Thymus (tissue), 11 donors: ENCODE data around the gene PTPN20. TPM values are rescaled to one million over a fixed set of nuclear protein-coding genes. Genes with fewer than 3 reads are reported as not detected.

ENCODE experiments used
- DNase-seq, 9 donors: peaks; one replicate each; pipeline ENCODE4 v3.0.0-alpha.2; 2013; ENCODE audit warnings: low spot score in 9 of 9, low read depth in 6 of 9, missing footprints in 1 of 9
- H3K27ac ChIP-seq, 2 donors: one replicate each; pipeline ENCODE4 v1.5.1; 2013; ENCODE audit warnings: control low read depth in 1 of 2, low read depth in 1 of 2, low read length in 1 of 2, mild to moderate bottlenecking in 1 of 2, moderate library complexity in 1 of 2
- H3K27me3 ChIP-seq, 2 donors: one replicate each; pipeline ENCODE4 v1.5.1; 2013; ENCODE audit warnings: low read length in 1 of 2; ENCODE audit not compliant: control insufficient read depth in 2 of 2, insufficient read depth in 1 of 2
- H3K36me3 ChIP-seq, 2 donors: one replicate each; pipeline ENCODE4 v1.5.1; 2013; ENCODE audit warnings: low read length in 1 of 2, mild to moderate bottlenecking in 1 of 2, moderate library complexity in 1 of 2; ENCODE audit not compliant: control insufficient read depth in 2 of 2, insufficient read depth in 2 of 2
- H3K4me1 ChIP-seq, 2 donors: one replicate each; pipeline ENCODE4 v1.5.1; 2013; ENCODE audit warnings: low read length in 2 of 2; ENCODE audit not compliant: control insufficient read depth in 2 of 2, insufficient read depth in 2 of 2
- H3K4me3 ChIP-seq, 2 donors: one replicate each; pipeline ENCODE4 v1.5.1; 2013; ENCODE audit warnings: low read length in 2 of 2, control low read depth in 1 of 2, mild to moderate bottlenecking in 1 of 2
- H3K9me3 ChIP-seq, 2 donors: one replicate each; pipeline ENCODE4 v1.5.1; 2013; ENCODE audit warnings: low read length in 1 of 2, mild to moderate bottlenecking in 1 of 2; ENCODE audit not compliant: control insufficient read depth in 2 of 2, insufficient read depth in 1 of 2
- WGBS: extraction: QIAGEN DNeasy Blood & Tissue Kit; methylation state at CpG from one replicate; pipeline ENCODE4 v1.1.7; 2013; 5-methylcytosine and 5-hydroxymethylcytosine counted together
- polyA plus RNA-seq: library from polyadenylated mRNA; stranded (reverse); fragments of 200-250 nt; gene quantifications from one replicate; pipeline ENCODE4 v1.2.3, GENCODE V29; 2013
- total RNA-seq: library from RNA; stranded (reverse); fragments of 120-200 nt; gene quantifications from one replicate; pipeline ENCODE4 v1.2.4, GENCODE V29; 2013
- donor health status: healthy.

Gene PTPN20
- total and polyA plus RNA-seq, 2 donors = 0.78 to 1.2 TPM

DNA sequence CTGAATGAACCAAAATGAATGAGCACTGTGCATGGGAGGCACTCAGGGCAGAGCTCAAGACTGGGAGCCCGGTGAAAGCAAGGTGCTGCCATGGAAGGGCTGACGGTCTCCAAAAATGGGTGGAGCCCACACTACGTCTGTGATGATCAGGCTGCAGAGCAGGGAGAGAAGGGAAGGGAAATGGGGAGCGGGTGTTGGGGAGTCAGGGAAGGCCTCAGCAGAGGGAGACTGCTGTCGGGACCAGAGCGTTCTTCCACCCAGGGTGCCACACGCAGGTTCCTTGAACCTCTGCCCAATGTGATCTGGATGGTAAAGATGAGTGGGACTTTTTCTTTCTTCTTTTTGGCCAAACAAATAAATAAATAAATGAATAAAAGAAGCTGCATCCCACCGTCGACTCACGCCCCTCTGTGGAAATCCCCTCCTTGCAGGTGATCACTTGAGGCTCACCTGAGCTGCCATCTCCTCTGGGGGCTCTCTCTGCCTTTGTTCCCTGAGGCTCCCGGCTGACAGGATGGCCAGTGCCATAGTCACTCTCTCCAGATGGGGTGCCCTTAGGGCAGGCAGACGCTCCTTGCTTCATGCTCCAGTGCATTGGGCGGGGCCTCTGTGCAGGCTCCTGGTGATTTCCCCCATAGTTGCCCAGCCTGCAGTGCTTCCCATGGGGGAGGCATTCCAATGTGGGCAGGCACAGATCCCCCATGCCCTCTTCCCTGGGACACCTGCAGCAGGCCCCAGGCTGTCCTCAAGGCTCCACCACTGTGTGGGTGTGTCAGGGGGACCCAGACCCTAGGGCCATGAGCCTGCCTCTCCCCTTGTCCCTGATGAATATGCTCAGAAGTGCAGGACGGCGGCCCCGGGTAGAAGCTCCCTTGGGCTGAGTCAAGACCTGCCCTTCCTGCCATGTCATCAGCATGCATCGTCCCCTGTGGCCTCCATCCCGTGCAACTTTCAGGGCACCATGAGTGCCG is 131.8 kb downstream of the PTPN20 start:
- no peaks in the 10 kb centered on the region for H3K9me3 ChIP-seq
- no peaks in the 10 kb centered on the region for H3K27me3 ChIP-seq
- H3K4me3 ChIP-seq = no peak overlapping the region
- H3K36me3 ChIP-seq = no peaks in the 10 kb centered on the region
- DNase-seq = no peak
- peaks cover 0 to 4% of the 10 kb centered on the region in 2 donors for H3K4me1 ChIP-seq
- H3K27ac ChIP-seq = no peak overlapping the region
- WGBS = 94% methylated on average over 19 of the region's 19 CpGs

DNA sequence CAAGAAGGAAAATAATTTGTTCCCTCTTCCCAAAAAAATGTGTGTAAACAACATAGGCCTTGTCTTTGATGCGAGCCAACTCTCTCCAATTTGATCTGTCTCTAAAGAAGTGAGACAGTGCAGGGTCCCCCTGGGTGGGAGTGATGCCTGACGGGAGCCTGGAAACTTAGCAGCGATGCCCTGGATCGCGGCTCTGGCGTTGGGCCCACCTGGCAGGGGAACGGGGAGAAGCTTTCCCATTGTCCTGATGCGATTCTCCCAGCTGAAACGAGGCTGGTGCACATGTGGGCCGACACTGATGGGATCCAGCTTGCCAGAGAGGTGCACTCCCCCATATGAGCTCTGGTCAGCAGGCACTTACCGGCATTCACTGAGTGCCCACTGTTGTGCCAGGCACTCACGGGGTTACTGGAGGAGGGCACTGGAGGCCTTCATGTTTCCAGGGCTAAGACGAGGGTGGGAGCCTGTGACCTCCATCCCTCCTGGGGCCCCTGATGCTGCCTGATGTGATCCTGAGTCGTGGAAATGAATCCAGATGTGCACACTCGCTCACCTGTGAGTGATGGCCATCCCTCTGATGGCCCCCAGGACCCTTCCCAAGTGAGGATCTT is 132.8 kb downstream of the PTPN20 start:
- Histone ChIP-seq H3K4me3 (no peak overlapping the region), H3K9me3 (no peaks in the 10 kb centered on the region), H3K27me3 (no peaks in the 10 kb centered on the region), H3K4me1 (peaks cover 0 to 8% of the 10 kb centered on the region in 2 donors), H3K27ac (no peak overlapping the region), H3K36me3 (no peaks in the 10 kb centered on the region)
- 95% methylated on average over 15 of the region's 15 CpGs for WGBS
- DNase-seq = no peak

DNA sequence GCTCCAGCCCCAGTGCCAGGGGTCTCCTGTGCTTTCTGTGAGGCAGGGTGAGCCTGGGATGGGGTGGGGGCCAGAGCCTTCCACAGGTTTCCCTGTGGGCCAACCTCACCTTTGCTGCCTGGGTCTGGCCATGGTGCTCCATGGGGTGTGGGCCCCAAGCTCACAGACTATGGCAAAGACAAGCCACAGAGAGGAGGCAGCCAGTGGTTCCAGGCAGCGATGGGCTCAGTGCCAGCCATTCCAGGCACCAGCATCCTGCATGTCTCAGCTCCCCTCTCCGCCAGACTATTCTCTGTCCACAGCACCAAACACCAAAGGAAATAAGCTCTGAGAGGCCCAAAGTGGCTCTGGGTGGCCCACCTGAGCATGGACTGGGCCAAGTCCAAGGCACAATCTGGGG is 133.5 kb downstream of the PTPN20 start:
- Histone ChIP-seq H3K27me3 (no peaks in the 10 kb centered on the region), H3K27ac (no peak overlapping the region), H3K36me3 (no peaks in the 10 kb centered on the region), H3K9me3 (no peaks in the 10 kb centered on the region), H3K4me3 (no peak overlapping the region), H3K4me1 (peaks cover 0 to 8% of the 10 kb centered on the region in 2 donors)
- DNase-seq = no peak
- WGBS = 97% methylated on average over 2 of the region's 2 CpGs

DNA sequence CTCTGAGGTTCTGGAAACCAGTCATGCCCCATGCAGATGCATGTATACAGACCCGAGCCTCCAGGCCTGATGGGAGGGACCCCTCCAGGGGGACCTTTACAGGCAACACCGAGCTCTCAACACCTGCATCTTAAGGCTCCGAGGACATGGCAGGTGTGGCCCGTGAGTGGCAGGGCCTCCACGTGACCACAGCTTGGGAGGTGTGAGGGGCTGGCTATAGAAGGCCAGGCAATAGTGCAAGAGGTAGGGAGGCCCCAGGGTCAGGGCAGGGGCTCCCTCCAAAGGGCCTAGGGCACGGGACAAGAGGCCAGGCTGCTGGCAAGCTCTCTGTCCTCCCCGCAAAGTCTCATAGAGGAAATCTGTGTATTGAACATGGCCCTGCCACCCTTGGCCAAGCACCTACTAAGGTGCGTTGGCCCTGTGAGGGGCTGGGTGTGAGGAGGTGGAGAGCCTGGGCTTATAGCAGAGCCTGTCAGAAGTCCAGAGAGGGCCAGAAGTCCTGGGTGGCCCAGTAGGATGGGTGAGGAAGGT is 134.2 kb downstream of the PTPN20 start:
- 88% methylated on average over 8 of the region's 8 CpGs for WGBS
- DNase-seq = no peak
- no peak overlapping the region for H3K4me3 ChIP-seq
- no peaks in the 10 kb centered on the region for H3K27me3 ChIP-seq
- H3K9me3 ChIP-seq = no peaks in the 10 kb centered on the region
- H3K36me3 ChIP-seq = no peaks in the 10 kb centered on the region
- H3K4me1 ChIP-seq = peaks cover 0 to 8% of the 10 kb centered on the region in 2 donors
- no peak overlapping the region for H3K27ac ChIP-seq

DNA sequence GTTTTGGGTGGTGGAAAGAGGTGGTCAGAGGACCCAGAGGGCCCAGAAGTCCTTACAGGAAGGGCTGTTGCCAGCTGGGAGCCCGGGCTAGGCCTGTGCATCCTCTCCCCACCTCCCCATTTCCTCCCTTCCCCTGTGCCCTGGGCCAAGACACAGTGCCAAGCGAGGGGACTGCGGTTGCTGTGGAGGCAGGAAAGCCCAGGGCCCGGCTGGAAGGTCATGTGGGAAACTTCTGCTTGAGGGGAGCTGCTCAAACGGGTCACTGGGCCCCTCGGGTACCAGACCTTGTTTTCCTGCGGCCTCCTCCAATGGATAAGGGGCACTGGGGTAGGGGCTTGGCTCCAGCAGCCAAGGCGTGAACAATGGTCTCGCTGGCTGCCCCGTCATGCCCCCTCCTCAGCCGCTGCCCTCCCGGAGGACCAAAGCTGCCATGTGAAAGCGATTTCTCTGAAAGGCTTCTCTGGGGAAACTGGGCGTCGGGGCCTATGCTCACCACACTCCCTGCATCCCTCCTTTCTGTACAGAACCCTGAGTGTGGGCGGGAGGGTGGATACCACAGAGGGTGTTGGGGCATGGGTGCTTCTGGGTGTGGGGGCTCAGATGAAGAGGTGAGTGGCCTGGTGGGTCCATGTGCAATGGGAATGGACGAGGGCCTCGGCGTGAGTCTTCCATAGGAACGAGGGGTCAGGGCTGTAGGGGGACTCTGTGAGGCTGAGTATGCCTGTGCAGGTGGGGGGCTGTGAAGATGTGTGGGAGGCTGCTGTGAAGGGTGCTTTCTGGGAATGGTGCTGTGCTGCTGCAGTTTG is 135.3 kb downstream of the PTPN20 start:
- Histone ChIP-seq H3K9me3 (no peaks in the 10 kb centered on the region), H3K27me3 (no peaks in the 10 kb centered on the region), H3K4me3 (no peak overlapping the region), H3K4me1 (peaks cover 0 to 8% of the 10 kb centered on the region in 2 donors), H3K27ac (no peak overlapping the region), H3K36me3 (no peaks in the 10 kb centered on the region)
- DNase-seq = no peak
- WGBS = 93% methylated on average over 20 of the region's 20 CpGs

DNA sequence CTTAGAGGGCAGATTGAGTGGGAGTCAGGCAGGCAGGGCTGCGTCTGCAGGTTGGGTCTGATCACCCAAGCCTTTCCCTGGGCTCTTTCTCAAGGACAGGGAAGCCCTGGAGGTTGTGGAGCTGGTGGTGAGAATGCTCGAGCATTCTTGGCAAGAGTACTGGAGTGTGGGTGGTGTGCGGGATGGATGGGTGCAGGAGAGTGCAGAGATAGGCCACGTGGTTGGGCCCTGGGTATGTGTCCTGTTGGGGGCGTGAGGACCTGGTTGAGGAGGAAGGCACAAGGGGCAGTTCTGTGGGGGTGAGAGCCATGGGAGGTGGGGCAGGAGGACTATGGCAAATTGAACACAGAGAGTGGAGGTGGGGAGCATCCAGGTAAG is 135.9 kb downstream of the PTPN20 start:
- Histone ChIP-seq H3K27ac (no peak overlapping the region), H3K9me3 (no peaks in the 10 kb centered on the region), H3K36me3 (no peaks in the 10 kb centered on the region), H3K4me1 (peaks cover 0 to 8% of the 10 kb centered on the region in 2 donors), H3K4me3 (no peak overlapping the region), H3K27me3 (no peaks in the 10 kb centered on the region)
- WGBS = 97% methylated on average over 5 of the region's 5 CpGs
- DNase-seq = no peak

DNA sequence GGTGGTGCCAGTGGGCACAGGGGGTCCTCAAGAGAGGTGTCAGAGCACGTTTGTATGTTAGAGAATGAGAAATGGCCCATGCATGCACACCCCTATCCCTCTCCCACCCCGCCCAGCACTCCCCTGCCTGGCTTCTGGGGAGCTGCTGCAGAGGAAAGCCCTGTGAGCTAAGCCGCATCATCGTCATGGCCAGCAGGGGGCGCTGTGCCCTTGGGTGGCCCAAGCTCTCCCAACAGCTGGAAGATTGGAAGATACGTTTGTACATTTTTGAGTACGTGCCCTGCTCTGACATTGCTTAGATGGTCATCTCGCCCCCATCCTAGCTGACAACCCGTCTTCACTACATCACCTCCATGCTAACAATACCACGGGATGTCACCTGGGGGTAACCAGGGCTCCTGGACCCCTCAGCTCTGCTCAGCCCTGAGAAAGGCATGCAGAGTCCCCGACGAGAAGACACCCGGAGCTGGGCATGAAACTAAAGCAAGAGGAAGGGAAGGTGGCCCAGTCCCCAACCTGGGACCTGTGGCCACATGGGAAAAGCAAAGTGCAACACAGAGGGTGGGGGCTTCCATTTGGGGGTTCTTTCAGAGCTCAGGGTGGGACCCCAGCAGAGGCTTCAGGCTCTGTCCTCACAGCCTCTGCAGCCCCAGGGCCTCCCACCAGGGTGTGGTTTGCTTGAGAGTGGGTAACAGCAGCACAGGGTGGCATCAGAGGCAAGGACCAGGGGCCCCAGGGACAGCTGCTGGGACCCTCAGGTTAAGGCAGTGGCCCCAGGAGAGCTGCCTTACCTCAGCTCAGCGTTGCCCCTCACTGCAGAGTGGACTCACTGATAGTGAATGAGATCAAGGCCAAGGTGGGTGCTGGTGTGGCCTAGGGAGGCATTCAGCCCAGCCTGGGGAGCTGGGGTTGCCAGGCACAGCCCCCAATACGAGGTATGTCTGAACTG is 136.6 kb downstream of the PTPN20 start:
- Histone ChIP-seq H3K36me3 (no peaks in the 10 kb centered on the region), H3K27ac (no peak overlapping the region), H3K4me1 (peaks cover 0 to 8% of the 10 kb centered on the region in 2 donors), H3K4me3 (no peak overlapping the region), H3K27me3 (no peaks in the 10 kb centered on the region), H3K9me3 (no peaks in the 10 kb centered on the region)
- DNase-seq = peak; percentile 33 to 83 (median 50)
- WGBS = 56% methylated on average over 15 of the region's 15 CpGs

DNA sequence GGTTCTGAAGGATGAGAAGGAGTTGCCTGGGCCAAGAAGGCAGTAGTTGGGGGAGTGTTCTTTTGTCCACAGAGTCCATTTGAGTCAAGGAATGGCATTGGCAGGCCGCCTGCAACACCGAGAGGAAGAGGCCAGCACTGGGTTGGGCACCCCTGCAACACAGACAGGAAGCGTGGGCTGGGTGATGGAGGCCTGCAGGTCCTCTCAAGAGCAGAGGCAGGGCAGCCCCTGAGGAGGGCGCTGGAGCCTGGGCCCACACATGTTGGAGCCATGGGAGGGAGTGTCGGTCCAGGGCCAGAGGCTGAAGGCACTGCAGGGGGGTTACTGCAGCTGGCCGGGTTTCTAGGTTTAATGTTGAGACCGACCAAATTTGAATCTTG is 137.3 kb downstream of the PTPN20 start:
- Histone ChIP-seq H3K4me1 (peaks cover 0 to 8% of the 10 kb centered on the region in 2 donors), H3K4me3 (no peak overlapping the region), H3K27ac (no peak overlapping the region), H3K36me3 (no peaks in the 10 kb centered on the region), H3K27me3 (no peaks in the 10 kb centered on the region), H3K9me3 (no peaks in the 10 kb centered on the region)
- WGBS = 89% methylated on average over 7 of the region's 7 CpGs
- no peak for DNase-seq
